DMS 273 treated with DMSO at 0.1 percent for 48 hours (cell line): ENCODE measurements around the gene ARHGEF35.
"Not testable (repeated sequence)": the region's sequence is repeated elsewhere in the genome, so short reads cannot be mapped to it uniquely, and the experiment has no call there.

Experiments
- DNase-seq: peaks from one replicate; lab custom pipeline; 2025; lab: John Stamatoyannopoulos, UW

Gene ARHGEF35

GRCh38 chr7:144195212-144195872 lies at the start of gene ARHGEF35:
Gene ARHGEF35, minus strand, starts transcription at chr7:144195833. Its CDS starts 7,450 bp downstream, at chr7:144188383.
- not testable (repeated sequence) for DNase-seq

- DNase-seq = not testable (repeated sequence)
Observed at GRCh38 chr7:144245372-144245771, 49.7 kb upstream of the ARHGEF35 start.

GRCh38 chr7:144239365-144239764 lies 43.7 kb upstream of the ARHGEF35 start, which contains the start of gene OR2A42:
Gene OR2A42, minus strand, starts transcription at chr7:144239605. Its CDS starts 6,762 bp downstream, at chr7:144232843.
- DNase-seq = not testable (repeated sequence)

- not testable (repeated sequence) for DNase-seq
Observed at GRCh38 chr7:144238530-144239082, 43.0 kb upstream of the ARHGEF35 start.

- DNase-seq = not testable (repeated sequence)
Observed at GRCh38 chr7:144233039-144233438, 37.4 kb upstream of the ARHGEF35 start.

- DNase-seq = not testable (repeated sequence)
Observed at GRCh38 chr7:144231027-144231426, 35.4 kb upstream of the ARHGEF35 start.

GRCh38 chr7:144228810-144229209 lies 33.2 kb upstream of the ARHGEF35 start:
- DNase-seq = not testable (repeated sequence)

GRCh38 chr7:144226866-144227265 lies 31.2 kb upstream of the ARHGEF35 start:
- DNase-seq = not testable (repeated sequence)

GRCh38 chr7:144223675-144224074 lies 28.0 kb upstream of the ARHGEF35 start:
- not testable (repeated sequence) for DNase-seq

- DNase-seq = not testable (repeated sequence)
Observed at GRCh38 chr7:144220531-144220930, 24.9 kb upstream of the ARHGEF35 start.

- not testable (repeated sequence) for DNase-seq
Observed at GRCh38 chr7:144219149-144219548, 23.5 kb upstream of the ARHGEF35 start.

GRCh38 chr7:144218581-144218980 lies 22.9 kb upstream of the ARHGEF35 start:
- DNase-seq = not testable (repeated sequence)

GRCh38 chr7:144217200-144217599 lies 21.6 kb upstream of the ARHGEF35 start:
- not testable (repeated sequence) for DNase-seq

- DNase-seq = not testable (repeated sequence)
Observed at GRCh38 chr7:144205306-144205705, 9.7 kb upstream of the ARHGEF35 start.

- not testable (repeated sequence) for DNase-seq
Observed at GRCh38 chr7:144203086-144203485, 7.5 kb upstream of the ARHGEF35 start.

GRCh38 chr7:144201978-144202377 lies 6.3 kb upstream of the ARHGEF35 start:
- not testable (repeated sequence) for DNase-seq

GRCh38 chr7:144198934-144199333 lies 3.3 kb upstream of the ARHGEF35 start:
- DNase-seq = not testable (repeated sequence)

GRCh38 chr7:144194453-144194852 lies 1.2 kb downstream of the ARHGEF35 start:
- DNase-seq = not testable (repeated sequence)

- not testable (repeated sequence) for DNase-seq
Observed at GRCh38 chr7:144193782-144194181, 1.9 kb downstream of the ARHGEF35 start.

GRCh38 chr7:144188578-144189171 lies 7.0 kb downstream of the ARHGEF35 start:
- DNase-seq = not testable (repeated sequence)

- DNase-seq = not testable (repeated sequence)
Observed at GRCh38 chr7:144187848-144188247, 7.8 kb downstream of the ARHGEF35 start.

GRCh38 chr7:144183166-144183565 lies 12.5 kb downstream of the ARHGEF35 start, which contains the start of gene CTAGE4:
Gene CTAGE4, plus strand, starts transcription at chr7:144183466. Its CDS starts 38 bp downstream, at chr7:144183504.
- DNase-seq = not testable (repeated sequence)

- not testable (repeated sequence) for DNase-seq
Observed at GRCh38 chr7:144179165-144179479, 16.5 kb downstream of the ARHGEF35 start.
